ENCODE data around the gene ARHGAP18.
"Not testable (repeated sequence)": the region's sequence is repeated elsewhere in the genome, so short reads cannot be mapped to it uniquely, and the experiment has no call there.

ARHGAP18 gene

DNA sequence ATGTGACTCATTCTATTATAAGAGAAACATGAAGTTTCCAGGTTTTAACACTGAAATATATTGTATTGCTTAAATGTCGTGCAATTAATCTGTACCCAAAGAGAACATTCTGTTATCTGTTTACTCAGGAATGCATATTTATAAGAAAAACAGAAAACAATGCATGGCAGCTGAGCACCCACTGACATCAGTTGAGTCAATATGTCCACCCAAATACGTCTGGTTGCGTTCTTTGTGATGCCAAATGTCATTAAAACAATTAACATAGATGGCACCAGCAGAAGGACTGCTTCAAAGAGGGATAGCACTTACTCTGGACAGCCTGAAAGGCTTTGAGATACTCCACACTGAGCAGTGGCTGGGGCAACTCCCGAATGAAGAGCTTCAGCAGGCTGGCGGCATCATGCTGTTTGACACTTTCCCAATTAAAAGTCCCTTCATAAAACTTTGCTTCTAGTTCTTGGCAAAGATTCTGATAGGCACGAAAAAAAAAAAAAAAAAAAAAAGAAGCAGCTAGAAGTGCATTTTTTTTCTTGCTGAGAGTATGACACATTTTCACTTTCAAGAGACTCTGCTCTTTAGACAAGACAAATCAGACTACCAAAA lies 102.3 kb downstream of the ARHGAP18 start:
- DNase-seq, result no peak

DNA sequence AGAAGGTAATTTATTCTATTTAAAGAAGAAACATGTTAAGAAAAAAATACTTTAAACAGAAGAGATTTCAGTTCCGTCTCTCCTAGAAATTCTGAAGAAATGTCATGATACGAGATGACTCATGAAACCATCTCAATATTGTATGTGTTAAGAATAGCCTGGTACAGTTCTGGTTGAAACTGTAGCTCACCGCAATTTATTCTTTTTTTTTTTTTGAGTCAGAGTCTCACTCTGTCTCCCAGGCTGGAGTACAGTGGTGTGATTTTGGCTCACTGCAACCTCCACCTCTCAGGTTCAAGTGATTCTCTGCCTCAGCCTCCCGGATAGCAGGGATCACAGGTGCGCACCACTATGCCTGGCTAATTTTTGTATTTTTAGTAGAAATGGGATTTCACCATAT lies 103.3 kb downstream of the ARHGAP18 start:
- no peak for DNase-seq

DNA sequence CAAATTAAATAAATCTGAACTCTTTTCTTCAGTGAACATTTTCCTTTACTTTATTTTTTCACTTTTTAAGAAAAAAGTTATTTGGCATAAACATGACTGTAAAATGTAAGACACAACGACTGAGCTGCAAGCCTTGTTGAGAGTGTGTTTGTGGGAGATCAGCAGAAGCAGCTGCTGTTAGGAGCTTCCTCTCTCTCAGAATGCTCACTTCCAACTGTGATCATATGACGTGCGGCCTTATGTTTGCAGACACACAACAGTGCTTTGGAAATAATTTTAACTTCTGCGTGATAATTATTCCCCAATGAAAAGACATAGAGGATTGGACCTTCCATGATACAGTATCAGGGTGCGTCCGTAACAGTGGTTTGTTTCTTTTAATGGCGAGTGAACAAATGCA lies 104.0 kb downstream of the ARHGAP18 start:
- DNase-seq, result peak in 1 of 2 donors; percentile 12

DNA sequence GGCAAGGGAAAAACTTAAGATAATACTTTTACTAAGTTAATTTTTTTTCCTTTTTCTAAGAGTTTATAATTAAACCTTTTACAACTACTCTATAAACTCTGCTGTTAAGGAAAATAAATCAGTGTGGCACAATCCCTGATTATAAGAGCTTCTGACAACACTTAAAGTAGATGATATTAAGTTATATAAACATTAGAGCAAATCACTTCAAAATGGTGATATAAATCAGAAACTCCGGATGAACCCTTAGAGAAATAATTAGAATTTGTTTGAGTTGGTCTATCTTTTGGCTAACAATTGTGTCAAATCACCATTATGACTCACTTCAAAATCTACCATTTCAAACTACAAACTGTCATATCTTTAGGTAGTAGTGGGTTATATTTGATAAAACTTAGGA lies 104.9 kb downstream of the ARHGAP18 start:
- DNase-seq, result no peak

GRCh38 chr6:129604321-129604720 lies 105.7 kb downstream of the ARHGAP18 start:
- DNase-seq, result no peak

DNA sequence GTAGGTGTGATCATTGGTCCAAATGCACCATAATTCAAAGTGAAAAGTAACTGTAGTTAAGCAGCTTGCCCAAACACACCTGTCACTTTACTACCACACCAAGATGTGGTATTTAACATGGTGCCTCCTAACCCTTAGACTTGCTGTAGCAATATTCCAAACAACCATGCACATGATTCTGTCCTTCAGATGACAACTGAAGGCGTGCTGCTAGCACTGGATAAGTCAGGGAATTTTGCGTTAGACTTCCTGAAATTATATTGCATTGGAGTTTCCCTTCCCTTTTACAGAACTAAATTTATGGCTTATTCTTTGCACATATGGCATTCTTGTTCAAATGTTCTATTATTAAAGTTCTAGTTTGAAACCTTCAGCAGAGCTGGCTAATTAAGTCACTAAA lies 106.2 kb downstream of the ARHGAP18 start:
- DNase-seq, result no peak

- DNase-seq, result no peak
Observed at GRCh38 chr6:129601323-129601722, 108.7 kb downstream of the ARHGAP18 start.

- no peak for DNase-seq
Observed at GRCh38 chr6:129599467-129599866, 110.5 kb downstream of the ARHGAP18 start.

DNA sequence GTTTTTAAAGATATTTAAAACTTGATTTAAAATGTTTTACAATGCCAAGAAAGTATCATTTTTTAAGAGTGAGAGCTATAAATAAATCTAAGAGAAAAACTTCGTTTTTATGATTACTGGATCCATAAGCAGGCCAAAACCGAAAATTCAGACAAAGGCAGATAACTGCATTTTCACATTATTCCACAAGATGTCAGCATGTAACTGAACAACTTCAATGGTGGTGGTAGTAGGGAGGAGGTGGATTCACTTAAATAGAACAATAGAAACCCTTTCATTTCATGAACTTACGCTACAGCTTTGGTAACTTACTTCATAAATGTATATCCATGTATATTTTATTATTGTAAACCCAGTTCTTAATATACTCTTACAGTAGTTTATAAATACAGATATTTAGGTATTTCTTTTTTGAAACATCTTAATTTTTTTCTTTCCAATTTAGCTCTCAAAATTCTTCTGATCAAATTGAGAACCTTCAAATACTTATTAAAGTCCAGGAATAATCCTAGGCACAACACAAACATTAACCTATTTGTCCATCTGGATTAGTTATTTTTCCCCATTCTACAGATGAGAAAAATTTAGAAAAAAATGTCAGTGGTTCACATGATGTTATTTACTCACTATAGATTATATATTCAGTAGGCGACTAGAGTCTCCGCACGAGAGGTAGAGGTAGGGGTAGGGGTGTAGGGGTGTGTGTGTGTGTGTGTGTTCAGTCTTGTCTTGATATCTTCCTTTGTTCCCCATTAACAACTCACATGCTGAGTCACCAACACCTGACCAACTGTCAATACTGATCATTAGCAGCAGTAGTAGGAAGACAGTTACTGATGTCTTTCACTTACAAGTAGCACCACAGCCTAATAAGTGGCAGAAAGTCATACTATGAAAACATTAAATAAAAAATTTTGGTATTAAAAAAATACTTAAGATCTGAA lies 111.5 kb downstream of the ARHGAP18 start:
- DNase-seq, result peak in 1 of 2 donors; percentile 54

- no peak for DNase-seq
Observed at GRCh38 chr6:129597023-129597713, 112.8 kb downstream of the ARHGAP18 start.

DNA sequence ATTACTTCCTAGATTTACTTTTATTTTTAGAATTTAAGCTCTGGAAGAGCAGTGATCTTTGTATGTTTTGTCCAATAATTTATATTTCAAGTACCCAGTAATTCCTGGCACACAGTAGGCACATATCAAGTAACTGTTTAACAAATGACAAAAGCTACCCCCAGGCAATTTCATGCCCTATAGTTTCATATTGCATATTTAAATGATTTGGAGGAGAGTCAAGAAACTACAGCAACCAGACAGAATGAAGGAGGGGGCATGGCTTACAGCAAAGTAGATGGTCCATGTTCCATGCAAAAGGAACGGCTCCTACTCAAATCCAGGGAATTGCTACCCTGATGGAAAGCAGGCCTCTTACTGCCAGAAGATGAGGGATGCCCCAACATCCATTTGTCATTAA lies 113.5 kb downstream of the ARHGAP18 start:
- DNase-seq, result no peak

GRCh38 chr6:129593233-129593564 lies 116.8 kb downstream of the ARHGAP18 start:
- DNase-seq, result no peak

- DNase-seq, result no peak
Observed at GRCh38 chr6:129592516-129593232, 117.3 kb downstream of the ARHGAP18 start.

DNA sequence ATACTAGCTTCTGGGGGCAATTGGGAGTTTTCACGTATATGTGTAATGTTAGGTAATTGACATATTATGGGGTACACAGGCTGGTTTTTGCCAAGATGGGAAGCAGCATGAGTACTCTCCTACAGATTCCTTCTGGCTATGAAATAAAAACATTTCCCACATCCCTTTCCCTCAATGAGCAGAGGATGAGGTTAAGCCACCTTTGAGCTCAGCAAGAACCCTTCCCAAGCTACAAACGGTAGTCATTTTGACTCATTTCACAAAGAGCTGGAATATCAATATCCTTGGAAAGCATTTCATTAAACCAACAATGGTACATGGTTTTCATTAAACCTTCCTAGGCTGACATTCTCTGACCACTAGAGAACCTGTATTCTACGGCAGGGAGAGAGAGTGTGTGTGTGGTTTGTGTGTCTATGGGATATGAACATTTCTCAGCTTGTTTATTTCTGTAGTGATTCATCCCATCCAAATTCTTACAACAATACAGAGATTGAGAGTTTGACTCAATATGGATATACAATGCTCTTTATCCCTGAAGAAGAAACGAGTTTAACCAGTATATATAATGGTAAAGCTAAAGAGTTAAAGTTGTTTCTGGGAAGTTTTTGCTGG lies 119.5 kb downstream of the ARHGAP18 start:
- DNase-seq, result no peak

DNA sequence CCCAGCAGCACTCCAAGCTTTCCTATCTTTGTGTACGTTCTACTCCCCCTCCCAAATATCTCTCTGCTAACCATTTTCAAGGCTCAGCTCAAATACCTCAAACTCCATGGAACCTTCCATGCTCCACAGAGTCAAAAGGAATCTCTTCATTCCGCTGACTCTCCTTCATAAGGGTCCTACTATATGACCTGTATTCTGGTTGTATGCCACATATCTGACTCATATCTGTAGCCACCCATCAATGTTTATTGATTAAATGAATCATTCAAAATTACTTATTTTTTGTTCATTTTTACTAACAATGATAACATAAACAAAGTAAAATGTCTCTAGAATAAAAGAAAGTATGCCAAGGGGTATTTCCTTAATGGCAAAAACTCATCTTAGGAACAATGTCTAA lies 123.2 kb downstream of the ARHGAP18 start:
- DNase-seq, result no peak

DNA sequence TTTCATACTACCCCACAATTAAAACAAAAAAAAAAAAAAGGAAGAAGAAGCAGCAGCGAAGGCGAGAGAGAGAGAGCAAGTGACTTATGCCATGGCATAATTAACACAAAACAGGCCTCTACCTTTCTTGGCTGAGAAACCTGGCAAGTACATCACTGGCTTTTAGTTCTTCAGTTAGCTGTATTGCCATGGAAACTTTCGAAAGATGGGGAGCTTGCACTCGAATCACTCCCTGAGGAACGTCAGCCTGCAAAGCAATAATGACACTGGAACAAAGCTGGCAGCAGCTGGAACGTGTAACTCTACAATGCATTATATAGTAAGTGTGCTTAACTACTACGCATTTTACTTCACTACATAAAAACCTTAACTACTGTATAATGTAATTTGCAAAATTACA lies 126.1 kb downstream of the ARHGAP18 start:
- DNase-seq, result no peak

DNA sequence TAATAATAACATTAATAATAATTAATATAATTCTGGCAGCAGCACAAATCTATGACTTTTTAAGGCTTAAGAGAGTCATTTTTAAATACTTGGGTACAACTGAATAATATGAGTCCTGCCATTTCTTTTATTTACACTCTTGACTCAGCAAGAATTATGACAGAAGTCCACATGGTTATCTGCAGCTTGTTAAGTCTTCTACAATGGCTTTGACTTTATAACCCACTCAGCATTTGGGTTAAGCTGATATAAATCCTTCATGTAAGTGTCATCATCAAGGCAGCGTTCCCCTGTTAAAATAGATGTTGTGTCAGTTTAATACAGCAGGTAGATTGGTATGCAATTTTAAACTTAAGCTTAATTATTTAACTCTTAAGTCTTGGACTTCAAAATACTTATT lies 131.7 kb downstream of the ARHGAP18 start:
- no peak for DNase-seq

DNA sequence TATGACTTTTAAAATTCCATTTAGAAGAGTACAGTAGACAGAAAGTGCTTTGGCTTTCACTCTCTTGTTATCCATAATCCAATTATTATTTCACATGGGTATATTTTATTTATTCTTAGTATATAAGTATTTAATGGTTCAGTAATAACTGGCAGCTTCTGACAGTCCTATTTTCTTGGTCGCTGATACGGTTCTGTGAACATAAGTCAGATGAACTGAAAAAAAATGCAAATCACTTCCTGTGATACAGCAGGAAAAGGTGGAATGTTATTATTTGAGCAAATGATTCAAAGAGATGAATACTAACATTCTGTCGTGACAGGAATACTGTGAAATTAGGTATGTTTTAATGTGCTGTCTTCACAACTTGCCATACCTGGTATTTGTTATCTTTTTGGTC lies 132.3 kb downstream of the ARHGAP18 start:
- no peak for DNase-seq

DNA sequence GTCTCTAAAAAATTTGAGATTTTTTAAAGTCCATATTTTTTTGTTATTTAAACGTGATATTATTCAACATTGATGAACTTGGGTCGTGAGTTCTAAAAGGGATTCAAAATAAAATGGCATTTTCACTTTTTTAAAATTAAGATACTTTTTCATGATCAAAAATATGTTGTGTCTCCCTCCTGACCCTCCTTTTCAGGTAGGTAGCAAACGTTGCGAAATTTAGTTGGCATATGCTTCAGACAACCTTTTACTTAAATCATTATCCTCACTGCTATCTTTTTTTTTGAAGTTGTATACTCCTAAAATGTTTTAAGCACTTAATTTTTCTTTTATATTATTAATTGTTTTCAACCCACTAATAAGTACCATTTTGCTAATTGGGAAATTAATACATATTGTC lies 133.5 kb downstream of the ARHGAP18 start:
- DNase-seq, result no peak

DNA sequence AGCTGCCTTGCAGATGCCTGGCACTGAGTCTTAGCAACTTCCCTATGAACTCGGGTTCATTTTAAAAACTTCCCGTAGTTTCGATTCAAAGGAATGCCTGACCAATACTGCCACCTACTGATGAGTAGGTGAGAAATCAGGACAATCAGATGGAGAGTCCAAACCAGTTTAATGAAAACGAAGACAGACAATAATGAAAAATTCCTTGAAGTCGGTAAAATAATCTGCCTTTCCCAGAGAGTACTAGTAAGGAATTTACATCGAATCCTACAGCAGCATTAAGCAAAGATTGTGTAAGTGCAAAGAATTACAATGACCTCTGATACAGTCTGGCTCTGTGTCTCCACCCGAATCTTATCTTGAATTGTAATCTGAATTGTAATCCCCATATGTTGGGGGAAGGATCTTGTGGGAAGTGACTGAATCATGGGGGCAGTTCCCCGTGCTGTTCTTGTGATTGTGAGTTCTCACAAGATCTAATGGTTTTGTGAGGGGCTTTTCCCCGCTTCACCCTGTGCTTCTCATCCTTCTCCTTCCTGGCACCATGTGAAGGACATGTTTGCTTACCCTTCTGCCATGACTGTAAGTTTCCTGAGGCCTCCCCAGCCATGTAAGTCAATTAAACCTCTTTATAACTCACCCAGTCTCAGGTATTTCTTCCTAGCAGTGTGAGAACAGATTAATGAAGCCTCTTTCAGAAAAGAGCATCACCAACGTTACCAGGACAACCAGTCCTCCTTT lies 134.4 kb downstream of the ARHGAP18 start:
- DNase-seq, result peak in 1 of 2 donors; percentile 54

- not testable (repeated sequence) for DNase-seq
Observed at GRCh38 chr6:129574605-129575004, 135.4 kb downstream of the ARHGAP18 start.

DNA sequence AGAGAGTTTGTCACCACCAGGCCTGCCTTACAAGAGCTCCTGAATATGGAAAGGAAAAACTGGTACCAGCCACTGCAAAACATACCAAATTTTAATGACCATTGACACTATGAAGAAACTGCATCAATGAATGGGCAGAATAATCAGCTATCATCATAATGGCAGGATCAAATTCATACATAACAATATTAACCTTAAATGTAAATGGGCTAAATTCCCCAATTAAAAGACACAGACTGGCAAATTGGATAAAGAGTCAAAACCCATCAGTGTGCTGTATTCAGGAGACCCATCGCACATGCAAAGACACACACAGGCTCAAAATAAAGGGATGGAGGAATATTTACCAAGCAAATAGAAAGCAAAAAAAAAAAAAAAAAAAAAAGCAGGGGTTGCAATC lies 139.0 kb downstream of the ARHGAP18 start:
- not testable (repeated sequence) for DNase-seq

All from bone marrow (tissue), 2 donors.